Ishikawa (cell line): Measurements from ENCODE around the gene DMPK.
A peak's percentile ranks its signal among the peaks of the same experiment; 100 is the strongest.

Experiments
- CEBPB ChIP-seq: IDR thresholded peaks from 2 replicates; pipeline ENCODE4 v1.6.1; 2012
- CREB1 ChIP-seq: IDR thresholded peaks from 2 replicates; pipeline ENCODE4 v1.6.1; 2012; ENCODE audit warnings: low read depth
- EGR1 ChIP-seq: IDR thresholded peaks from 2 replicates; pipeline ENCODE4 v1.6.1; 2012
- EP300 ChIP-seq: IDR thresholded peaks from 2 replicates; pipeline ENCODE4 v1.6.1; 2012; ENCODE audit warnings: borderline replicate concordance
- FOXM1 ChIP-seq: IDR thresholded peaks from 2 replicates; pipeline ENCODE4 v1.6.1; 2012; ENCODE audit warnings: low read depth, borderline replicate concordance
- NFIC ChIP-seq: IDR thresholded peaks from 2 replicates; pipeline ENCODE4 v1.6.1; 2012
- RAD21 ChIP-seq: IDR thresholded peaks from 2 replicates; pipeline ENCODE4 v1.6.1; 2012; ENCODE audit warnings: low read depth
- TAF1 ChIP-seq: IDR thresholded peaks from 2 replicates; pipeline ENCODE4 v1.6.1; 2012; ENCODE audit warnings: low read depth, mild to moderate bottlenecking
- TCF12 ChIP-seq: IDR thresholded peaks from 2 replicates; pipeline ENCODE4 v1.6.1; 2012; ENCODE audit warnings: low read depth
- TEAD4 ChIP-seq: IDR thresholded peaks from 2 replicates; pipeline ENCODE4 v1.6.1; 2012
- YY1 ChIP-seq: IDR thresholded peaks from 2 replicates; pipeline ENCODE4 v1.6.1; 2012; ENCODE audit warnings: low read depth
- ZBTB7A ChIP-seq: IDR thresholded peaks from 2 replicates; pipeline ENCODE4 v1.6.1; 2012; ENCODE audit warnings: low read depth
- TF ChIP-seq, protein P1 (sequence below): IDR thresholded peaks from 2 replicates; pipeline ENCODE4 v1.6.1; 2012; ENCODE audit warnings: low read depth, mild to moderate bottlenecking
- TF ChIP-seq, protein P2 (sequence below): IDR thresholded peaks from 2 replicates; pipeline ENCODE4 v1.6.1; 2012
- TF ChIP-seq, protein P3 (sequence below): IDR thresholded peaks from 2 replicates; pipeline ENCODE4 v1.6.1; 2012

DMPK gene

DNA sequence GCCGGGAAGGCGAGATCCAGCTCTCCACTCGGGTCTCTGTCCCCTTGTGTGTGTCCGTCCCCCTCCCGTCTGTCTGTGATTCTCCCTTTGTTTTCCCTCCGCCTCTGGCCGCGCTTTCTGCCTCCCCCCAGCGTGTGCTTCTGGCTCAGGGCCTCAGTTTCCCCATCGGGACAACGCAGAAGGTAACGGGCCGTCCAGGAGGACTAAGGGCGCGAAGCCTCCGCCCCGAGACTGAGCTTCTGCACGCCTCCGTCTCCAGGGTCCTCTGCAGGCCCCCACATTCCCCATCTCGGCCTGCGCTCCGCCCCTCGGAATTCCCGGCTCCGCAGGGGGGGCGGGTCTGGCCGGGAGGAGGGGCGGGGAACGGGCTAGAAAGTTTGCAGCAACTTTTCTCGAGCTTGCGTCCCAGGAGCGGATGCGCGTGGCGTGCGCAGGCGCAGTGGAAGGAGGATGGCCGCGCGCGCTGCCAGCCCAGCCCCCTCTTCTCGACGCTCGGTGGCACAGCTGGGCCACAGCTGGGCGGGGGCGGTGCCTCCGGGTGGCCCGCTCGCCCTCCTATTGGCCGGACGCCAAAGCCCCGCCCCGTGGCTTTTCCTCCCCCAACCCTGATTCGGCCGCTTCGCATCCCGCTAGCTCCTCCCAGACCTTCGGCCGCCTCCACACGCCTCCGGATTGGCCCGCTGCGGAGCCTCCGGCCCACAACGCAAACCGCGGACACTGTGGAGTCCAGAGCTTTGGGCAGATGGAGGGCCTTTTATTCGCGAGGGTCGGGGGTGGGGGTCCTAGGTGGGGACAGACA, 13.1 kb downstream of the DMPK start, which contains the start of gene SIX5:
SIX5 (minus strand) TSS at position 269 of the 799 bp plus-strand sequence. CDS start 408 bp downstream, outside the sequence.
- TF ChIP-seq TEAD4 (peak; percentile 90), NFIC (peak; percentile 88), YY1 (no peak; the same call in 1 of the 2 replicates), RAD21 (no peak), EP300 (peak; percentile 20; the same call in 1 of the 2 replicates), FOXM1 (peak; percentile 34; the same call in 1 of the 2 replicates), ZBTB7A (peak; percentile 21; the same call in 1 of the 2 replicates), EGR1 (peak; percentile 66), CREB1 (no peak), CEBPB (no peak), TCF12 (peak; percentile 90), TAF1 (peak; percentile 58)
- TF ChIP-seq, protein P1, sequence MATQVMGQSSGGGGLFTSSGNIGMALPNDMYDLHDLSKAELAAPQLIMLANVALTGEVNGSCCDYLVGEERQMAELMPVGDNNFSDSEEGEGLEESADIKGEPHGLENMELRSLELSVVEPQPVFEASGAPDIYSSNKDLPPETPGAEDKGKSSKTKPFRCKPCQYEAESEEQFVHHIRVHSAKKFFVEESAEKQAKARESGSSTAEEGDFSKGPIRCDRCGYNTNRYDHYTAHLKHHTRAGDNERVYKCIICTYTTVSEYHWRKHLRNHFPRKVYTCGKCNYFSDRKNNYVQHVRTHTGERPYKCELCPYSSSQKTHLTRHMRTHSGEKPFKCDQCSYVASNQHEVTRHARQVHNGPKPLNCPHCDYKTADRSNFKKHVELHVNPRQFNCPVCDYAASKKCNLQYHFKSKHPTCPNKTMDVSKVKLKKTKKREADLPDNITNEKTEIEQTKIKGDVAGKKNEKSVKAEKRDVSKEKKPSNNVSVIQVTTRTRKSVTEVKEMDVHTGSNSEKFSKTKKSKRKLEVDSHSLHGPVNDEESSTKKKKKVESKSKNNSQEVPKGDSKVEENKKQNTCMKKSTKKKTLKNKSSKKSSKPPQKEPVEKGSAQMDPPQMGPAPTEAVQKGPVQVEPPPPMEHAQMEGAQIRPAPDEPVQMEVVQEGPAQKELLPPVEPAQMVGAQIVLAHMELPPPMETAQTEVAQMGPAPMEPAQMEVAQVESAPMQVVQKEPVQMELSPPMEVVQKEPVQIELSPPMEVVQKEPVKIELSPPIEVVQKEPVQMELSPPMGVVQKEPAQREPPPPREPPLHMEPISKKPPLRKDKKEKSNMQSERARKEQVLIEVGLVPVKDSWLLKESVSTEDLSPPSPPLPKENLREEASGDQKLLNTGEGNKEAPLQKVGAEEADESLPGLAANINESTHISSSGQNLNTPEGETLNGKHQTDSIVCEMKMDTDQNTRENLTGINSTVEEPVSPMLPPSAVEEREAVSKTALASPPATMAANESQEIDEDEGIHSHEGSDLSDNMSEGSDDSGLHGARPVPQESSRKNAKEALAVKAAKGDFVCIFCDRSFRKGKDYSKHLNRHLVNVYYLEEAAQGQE, result no peak
- TF ChIP-seq, protein P2, sequence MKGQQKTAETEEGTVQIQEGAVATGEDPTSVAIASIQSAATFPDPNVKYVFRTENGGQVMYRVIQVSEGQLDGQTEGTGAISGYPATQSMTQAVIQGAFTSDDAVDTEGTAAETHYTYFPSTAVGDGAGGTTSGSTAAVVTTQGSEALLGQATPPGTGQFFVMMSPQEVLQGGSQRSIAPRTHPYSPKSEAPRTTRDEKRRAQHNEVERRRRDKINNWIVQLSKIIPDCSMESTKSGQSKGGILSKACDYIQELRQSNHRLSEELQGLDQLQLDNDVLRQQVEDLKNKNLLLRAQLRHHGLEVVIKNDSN, result peak; percentile 20; the same call in 1 of the 2 replicates
- TF ChIP-seq, protein P3, sequence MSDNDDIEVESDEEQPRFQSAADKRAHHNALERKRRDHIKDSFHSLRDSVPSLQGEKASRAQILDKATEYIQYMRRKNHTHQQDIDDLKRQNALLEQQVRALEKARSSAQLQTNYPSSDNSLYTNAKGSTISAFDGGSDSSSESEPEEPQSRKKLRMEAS, result peak; percentile 91

DNA sequence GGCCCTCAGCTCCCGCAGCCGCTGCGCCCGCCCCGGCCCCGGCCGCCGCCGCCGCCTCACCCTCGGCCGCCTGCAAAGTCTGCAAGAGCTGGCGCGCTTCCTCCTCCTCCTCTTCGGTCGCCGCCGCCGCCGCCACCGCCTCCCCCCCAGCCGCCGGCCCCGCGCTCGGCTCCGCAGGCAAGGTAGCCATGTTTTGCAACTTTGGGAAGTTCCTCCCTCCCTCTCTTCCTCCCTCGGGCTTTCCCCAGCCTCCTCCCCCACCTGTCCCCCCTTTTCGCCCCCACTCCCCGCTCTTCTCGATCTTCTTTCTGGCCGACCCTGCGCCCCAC, 13.7 kb downstream of the DMPK start:
- TF ChIP-seq YY1 (peak; percentile 76), TAF1 (no peak)

DNA sequence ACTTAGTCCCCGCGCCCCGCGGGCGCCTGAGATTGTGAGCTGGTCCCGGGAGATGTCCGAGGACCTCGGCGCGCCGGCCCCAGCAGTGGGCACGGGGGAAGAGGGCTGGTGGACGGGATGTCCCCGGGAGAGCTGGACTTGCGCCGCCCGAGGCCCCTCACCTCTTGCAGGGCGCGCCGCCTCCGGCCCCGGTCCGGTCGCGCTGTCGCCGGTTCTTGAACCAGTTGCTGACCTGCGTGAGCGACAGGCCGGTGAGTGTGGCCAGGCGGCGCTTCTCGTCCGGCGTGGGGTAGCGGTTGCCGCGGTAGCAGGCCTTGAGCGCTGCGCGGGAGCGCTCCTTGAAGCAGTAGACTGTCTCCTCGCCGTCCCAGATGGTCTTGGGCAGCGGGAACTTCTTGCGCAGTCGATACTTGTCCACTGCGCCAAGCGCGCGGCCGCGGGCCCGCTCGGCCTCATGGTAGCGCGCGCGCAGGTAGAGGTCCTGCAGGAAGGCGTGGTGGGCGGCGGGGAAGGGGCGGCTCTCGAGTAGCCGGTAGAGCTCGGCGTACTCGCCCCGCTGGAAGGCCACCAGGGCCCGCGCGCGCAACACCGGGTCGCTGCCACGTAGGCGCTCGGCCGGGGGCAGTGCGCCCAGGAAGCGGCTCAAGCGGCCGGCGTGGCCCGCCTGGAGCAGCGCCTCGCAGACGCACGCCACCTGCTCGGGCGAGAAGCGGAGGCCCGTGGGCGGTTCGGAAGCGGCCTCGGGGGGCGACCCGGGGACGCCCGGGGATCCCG, 14.2 kb downstream of the DMPK start:
- TF ChIP-seq FOXM1 (no peak), NFIC (peak; percentile 25; the same call in 1 of the 2 replicates), TCF12 (0 out of 2 replicates have a peak, but pooled peaks have one; percentile 24), CEBPB (no peak), EP300 (no peak), ZBTB7A (no peak; the same call in 1 of the 2 replicates), TAF1 (peak; percentile 28; the same call in 1 of the 2 replicates)
- TF ChIP-seq, protein P3, result peak; percentile 53

DNA sequence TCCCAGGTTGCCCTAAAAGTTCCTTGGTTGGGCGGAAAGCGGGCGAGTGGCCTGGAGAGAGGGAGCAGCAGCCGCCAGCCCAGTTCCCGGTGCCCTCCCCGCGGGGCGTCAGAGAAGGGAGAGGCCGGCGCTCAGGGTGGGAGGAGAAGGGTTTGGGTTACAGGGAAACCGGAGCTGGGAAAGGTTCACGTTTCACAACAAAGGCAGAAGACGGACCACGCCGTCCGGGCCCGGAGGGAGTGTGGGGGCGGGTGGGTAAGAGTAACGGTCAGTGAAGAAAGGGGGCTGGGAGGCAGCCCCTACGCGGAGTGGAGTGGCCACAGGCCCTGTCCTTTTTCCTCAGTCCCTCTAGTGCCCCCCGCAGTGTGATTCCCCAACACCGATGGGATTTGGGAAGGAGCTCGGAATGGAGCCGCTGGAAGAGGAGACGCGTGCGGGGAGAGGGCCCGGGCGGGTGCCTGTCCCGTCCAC, 14.8 kb downstream of the DMPK start:
- TF ChIP-seq, protein P3, result peak; percentile 72
- TF ChIP-seq RAD21, result peak; percentile 9; the same call in 1 of the 2 replicates
- peak; percentile 87 for TF ChIP-seq EGR1
- TF ChIP-seq TCF12, result peak; percentile 54; the same call in 1 of the 2 replicates
- TF ChIP-seq TAF1, result no peak
- TF ChIP-seq EP300, result peak; percentile 44; the same call in 1 of the 2 replicates
- no peak for TF ChIP-seq TEAD4

DNA sequence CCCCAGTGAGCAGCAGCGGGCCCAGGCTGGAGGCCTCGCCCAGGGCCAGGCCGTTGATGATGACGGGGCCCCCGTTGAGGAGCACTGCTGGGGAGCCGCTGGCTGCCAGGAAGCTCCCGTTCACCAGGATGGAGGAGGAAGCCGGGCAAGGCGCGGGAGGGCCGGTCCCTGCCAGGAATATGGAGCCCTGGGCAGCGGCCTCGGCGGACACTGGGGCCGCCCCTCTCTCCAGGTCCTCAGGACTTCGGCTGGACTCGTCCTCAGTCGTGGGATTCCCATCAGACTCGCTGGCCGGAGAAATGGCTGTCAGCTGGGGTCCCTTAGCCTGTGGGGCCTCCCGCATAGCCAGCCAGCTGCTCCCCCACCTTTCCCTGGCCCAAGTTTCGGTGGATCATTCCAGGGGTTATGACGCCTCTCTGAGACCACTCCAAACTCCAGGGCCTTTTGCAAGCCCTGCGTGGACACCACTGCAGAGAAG, 15.4 kb downstream of the DMPK start:
- no peak for TF ChIP-seq YY1
- TF ChIP-seq TCF12, result no peak
- TF ChIP-seq CEBPB, result no peak
- TF ChIP-seq, protein P1, result no peak
- TF ChIP-seq ZBTB7A, result no peak

DNA sequence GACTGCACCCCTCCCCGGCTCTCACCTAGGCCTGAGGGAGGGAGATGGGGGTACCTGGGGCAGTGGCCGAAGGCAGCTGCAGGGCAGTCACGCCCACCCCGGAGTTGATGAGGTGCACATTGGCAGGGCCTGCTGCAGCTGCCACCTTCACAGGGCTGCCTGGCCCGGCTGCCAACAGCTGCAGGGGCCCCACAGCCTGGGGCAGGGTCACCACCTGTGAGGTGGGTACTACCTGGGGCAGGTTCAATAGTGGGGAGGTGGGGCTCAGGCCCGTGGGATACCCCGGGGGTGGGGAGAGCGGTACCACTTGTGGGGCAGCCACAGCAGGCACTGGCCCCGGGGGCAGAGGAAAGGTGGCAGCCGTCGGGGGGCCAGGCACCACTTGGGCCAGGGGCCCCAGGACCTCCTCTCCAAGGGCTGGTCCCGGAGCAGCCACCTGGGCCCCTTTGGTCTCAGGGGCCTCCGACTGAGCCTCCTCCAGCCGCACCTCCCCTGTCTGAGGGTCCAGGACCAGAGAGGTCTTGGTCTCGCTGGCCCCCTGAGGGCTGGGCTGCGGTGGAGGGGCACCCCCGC, 15.9 kb downstream of the DMPK start:
- TF ChIP-seq YY1 (no peak), RAD21 (no peak), CEBPB (no peak), FOXM1 (no peak), NFIC (no peak), TEAD4 (no peak), ZBTB7A (no peak)
- TF ChIP-seq, protein P1, result no peak
- TF ChIP-seq, protein P2, result no peak
